ENCODE data around the gene DNAAF5.
"Not testable (repeated sequence)": the region's sequence is repeated elsewhere in the genome, so short reads cannot be mapped to it uniquely, and the experiment has no call there.

DNA sequence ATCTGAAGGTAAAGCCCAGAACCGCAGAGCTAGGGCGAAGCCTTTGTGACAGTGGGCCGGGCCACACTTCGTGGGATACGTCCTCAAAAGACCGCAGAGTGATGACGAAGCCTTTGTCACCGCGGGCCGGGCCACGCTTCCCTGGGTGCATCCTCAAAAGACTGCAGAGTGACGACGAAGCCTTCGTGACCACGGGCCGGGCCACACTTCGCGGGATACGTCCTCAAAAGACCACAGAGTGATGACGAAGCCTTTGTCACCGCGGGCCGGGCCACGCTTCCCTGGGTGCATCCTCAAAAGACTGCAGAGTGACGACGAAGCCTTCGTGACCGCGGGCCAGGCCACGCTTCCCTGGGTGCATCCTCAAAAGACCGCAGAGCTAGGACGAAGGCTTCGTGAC is 25.8 kb downstream of the DNAAF5 start:
- TF ChIP-seq U2AF2 (IDR thresholded peaks at IDR 0.05; ENCODE audit: low read depth, low read length); ZNF121 (CRISPR knock-in tag; IDR thresholded peaks at IDR 0.05); ZZZ3 (CRISPR knock-in tag; IDR thresholded peaks at IDR 0.05; ENCODE audit: borderline replicate concordance); ZNF607 (CRISPR knock-in tag; IDR thresholded peaks at IDR 0.05; ENCODE audit: borderline replicate concordance); JDP2 (CRISPR knock-in tag; IDR thresholded peaks at IDR 0.05; ENCODE audit: borderline replicate concordance); NR2C2 (CRISPR knock-in tag; IDR thresholded peaks at IDR 0.05; ENCODE audit: borderline replicate concordance); NCOR1 (IDR thresholded peaks at IDR 0.05; ENCODE audit: borderline replicate concordance, low read length); ZNF274 (CRISPR knock-in tag; IDR thresholded peaks at IDR 0.05); ZNF605 (CRISPR knock-in tag; IDR thresholded peaks at IDR 0.05): not testable (repeated sequence)
- TF ChIP-seq, protein P1, sequence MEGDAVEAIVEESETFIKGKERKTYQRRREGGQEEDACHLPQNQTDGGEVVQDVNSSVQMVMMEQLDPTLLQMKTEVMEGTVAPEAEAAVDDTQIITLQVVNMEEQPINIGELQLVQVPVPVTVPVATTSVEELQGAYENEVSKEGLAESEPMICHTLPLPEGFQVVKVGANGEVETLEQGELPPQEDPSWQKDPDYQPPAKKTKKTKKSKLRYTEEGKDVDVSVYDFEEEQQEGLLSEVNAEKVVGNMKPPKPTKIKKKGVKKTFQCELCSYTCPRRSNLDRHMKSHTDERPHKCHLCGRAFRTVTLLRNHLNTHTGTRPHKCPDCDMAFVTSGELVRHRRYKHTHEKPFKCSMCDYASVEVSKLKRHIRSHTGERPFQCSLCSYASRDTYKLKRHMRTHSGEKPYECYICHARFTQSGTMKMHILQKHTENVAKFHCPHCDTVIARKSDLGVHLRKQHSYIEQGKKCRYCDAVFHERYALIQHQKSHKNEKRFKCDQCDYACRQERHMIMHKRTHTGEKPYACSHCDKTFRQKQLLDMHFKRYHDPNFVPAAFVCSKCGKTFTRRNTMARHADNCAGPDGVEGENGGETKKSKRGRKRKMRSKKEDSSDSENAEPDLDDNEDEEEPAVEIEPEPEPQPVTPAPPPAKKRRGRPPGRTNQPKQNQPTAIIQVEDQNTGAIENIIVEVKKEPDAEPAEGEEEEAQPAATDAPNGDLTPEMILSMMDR (CRISPR knock-in tag; IDR thresholded peaks at IDR 0.05), result not testable (repeated sequence)
- TF ChIP-seq, protein P2, sequence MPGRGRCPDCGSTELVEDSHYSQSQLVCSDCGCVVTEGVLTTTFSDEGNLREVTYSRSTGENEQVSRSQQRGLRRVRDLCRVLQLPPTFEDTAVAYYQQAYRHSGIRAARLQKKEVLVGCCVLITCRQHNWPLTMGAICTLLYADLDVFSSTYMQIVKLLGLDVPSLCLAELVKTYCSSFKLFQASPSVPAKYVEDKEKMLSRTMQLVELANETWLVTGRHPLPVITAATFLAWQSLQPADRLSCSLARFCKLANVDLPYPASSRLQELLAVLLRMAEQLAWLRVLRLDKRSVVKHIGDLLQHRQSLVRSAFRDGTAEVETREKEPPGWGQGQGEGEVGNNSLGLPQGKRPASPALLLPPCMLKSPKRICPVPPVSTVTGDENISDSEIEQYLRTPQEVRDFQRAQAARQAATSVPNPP (CRISPR knock-in tag; IDR thresholded peaks at IDR 0.05), result not testable (repeated sequence)

All from HepG2 (cell line).